Osteoblast (primary cell): Measurements from ENCODE around the gene ALMS1. TPM values are rescaled to one million over a fixed set of nuclear protein-coding genes. Genes with fewer than 3 reads are reported as not detected.
A peak's percentile ranks its signal among the peaks of the same experiment; 100 is the strongest.

Source experiments
- DNase-seq: peaks from one replicate; pipeline ENCODE4 v3.0.0; 2011; ENCODE audit warnings: low spot score, mixed read lengths; ENCODE audit not compliant: insufficient read length; ENCODE audit errors: missing footprints
- H2AFZ ChIP-seq: 2 replicates; pipeline ENCODE4 v1.6.0; 2011; ENCODE audit warnings: mild to moderate bottlenecking, low read length
- H3K27ac ChIP-seq: 2 replicates; pipeline ENCODE4 v1.5.1; 2011; ENCODE audit warnings: mild to moderate bottlenecking, low read depth, low read length, moderate library complexity
- H3K27me3 ChIP-seq: 2 replicates; pipeline ENCODE4 v1.6.0; 2012; ENCODE audit warnings: mild to moderate bottlenecking, control low read depth, inconsistent platforms, low read length, moderate library complexity; ENCODE audit not compliant: insufficient read depth
- H3K36me3 ChIP-seq: 2 replicates; pipeline ENCODE4 v1.5.1; 2011; ENCODE audit warnings: mild to moderate bottlenecking, low read length, control low read depth, moderate library complexity; ENCODE audit not compliant: insufficient read depth
- H3K4me1 ChIP-seq: 2 replicates; pipeline ENCODE4 v1.5.1; 2011; ENCODE audit warnings: mild to moderate bottlenecking, low read length, control low read depth, moderate library complexity; ENCODE audit not compliant: insufficient read depth
- H3K4me2 ChIP-seq: 2 replicates; pipeline ENCODE4 v1.6.0; 2011; ENCODE audit warnings: mild to moderate bottlenecking, low read length; ENCODE audit not compliant: insufficient read depth
- H3K4me3 ChIP-seq: fragments of 200-600 bp; sonication (generic); 3 replicates; pipeline ENCODE4 v1.5.1; 2012; ENCODE audit warnings: mild to moderate bottlenecking, low read length, inconsistent platforms; ENCODE audit not compliant: insufficient read depth
- H3K79me2 ChIP-seq: 2 replicates; pipeline ENCODE4 v1.6.0; 2012; ENCODE audit warnings: mild to moderate bottlenecking, low read length, control low read depth, inconsistent platforms; ENCODE audit not compliant: insufficient read depth
- H3K9me3 ChIP-seq: 2 replicates; pipeline ENCODE4 v1.5.1; 2011; ENCODE audit warnings: low read depth, low read length, control low read depth
- H4K20me1 ChIP-seq: 2 replicates; pipeline ENCODE4 v1.6.0; 2012; ENCODE audit warnings: mild to moderate bottlenecking, low read length, control low read depth; ENCODE audit not compliant: insufficient read depth
- total RNA-seq: library from RNA; depleted of rRNA; stranded (reverse); fragments of >200 nt; gene quantifications from 2 replicates; pipeline ENCODE4 v1.2.3, GENCODE V29; 2012
- TF ChIP-seq, protein P1 (sequence below): IDR thresholded peaks from 2 replicates; pipeline ENCODE4 v1.5.1; 2011; ENCODE audit warnings: mild to moderate bottlenecking, low read depth, low read length, moderate library complexity; ENCODE audit errors: extremely low read depth

ALMS1 gene
- total RNA-seq, 1 donor, result 22.1 TPM

- Histone ChIP-seq H3K9me3 (no peaks in the 10 kb centered on the region), H3K27me3 (no peaks in the 10 kb centered on the region), H4K20me1 (no peaks in the 10 kb centered on the region), H3K79me2 (no peaks in the 10 kb centered on the region), H3K4me3 (no peak overlapping the region), H3K4me1 (no peaks in the 10 kb centered on the region), H3K4me2 (no peak overlapping the region), H2AFZ (no peak overlapping the region), H3K36me3 (no peaks in the 10 kb centered on the region), H3K27ac (no peak overlapping the region)
- TF ChIP-seq, protein P1, sequence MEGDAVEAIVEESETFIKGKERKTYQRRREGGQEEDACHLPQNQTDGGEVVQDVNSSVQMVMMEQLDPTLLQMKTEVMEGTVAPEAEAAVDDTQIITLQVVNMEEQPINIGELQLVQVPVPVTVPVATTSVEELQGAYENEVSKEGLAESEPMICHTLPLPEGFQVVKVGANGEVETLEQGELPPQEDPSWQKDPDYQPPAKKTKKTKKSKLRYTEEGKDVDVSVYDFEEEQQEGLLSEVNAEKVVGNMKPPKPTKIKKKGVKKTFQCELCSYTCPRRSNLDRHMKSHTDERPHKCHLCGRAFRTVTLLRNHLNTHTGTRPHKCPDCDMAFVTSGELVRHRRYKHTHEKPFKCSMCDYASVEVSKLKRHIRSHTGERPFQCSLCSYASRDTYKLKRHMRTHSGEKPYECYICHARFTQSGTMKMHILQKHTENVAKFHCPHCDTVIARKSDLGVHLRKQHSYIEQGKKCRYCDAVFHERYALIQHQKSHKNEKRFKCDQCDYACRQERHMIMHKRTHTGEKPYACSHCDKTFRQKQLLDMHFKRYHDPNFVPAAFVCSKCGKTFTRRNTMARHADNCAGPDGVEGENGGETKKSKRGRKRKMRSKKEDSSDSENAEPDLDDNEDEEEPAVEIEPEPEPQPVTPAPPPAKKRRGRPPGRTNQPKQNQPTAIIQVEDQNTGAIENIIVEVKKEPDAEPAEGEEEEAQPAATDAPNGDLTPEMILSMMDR, result no peak
- peak; percentile 3 for DNase-seq
These were observed 266.1 kb downstream of the ALMS1 start for GRCh38 chr2:73651591-73652230.

- no peaks in the 10 kb centered on the region for H4K20me1 ChIP-seq
- no peak overlapping the region for H3K4me3 ChIP-seq
These were observed 266.7 kb downstream of the ALMS1 start for GRCh38 chr2:73652348-73652747.

DNA sequence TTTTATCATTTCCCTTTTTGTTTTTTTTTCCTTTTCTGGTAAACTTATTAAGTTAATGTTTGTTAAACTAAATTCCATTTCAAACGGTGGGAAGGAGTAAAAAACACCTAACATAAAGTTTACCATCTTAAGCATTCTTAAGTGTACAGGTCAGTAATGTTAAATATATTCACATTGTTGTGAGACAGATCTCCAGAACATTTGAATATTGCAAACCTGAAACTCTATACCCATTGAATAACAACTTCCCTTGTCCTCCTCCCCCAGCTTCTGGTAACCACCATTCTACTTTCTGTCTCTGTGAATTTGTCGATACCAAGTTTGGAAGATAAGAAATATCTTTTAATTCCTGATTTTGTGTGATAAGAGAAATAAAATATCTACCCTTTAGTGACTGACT is 268.5 kb downstream of the ALMS1 start:
- Histone ChIP-seq H3K4me1 (no peaks in the 10 kb centered on the region), H3K4me2 (no peak overlapping the region), H3K4me3 (no peak overlapping the region), H3K27me3 (no peaks in the 10 kb centered on the region), H3K9me3 (no peaks in the 10 kb centered on the region), H3K36me3 (no peaks in the 10 kb centered on the region), H2AFZ (no peak overlapping the region), H3K27ac (no peak overlapping the region), H3K79me2 (no peaks in the 10 kb centered on the region), H4K20me1 (no peaks in the 10 kb centered on the region)
- no peak for DNase-seq
- TF ChIP-seq, protein P1, result no peak

More at GRCh38 chr2:73652348-73652747, 266.7 kb downstream of the ALMS1 start:
- no peaks in the 10 kb centered on the region for H3K36me3 ChIP-seq
- H3K27ac ChIP-seq, result no peak overlapping the region
- no peaks in the 10 kb centered on the region for H3K9me3 ChIP-seq
- H3K4me1 ChIP-seq, result no peaks in the 10 kb centered on the region
- no peak for DNase-seq
- H3K4me2 ChIP-seq, result no peak overlapping the region
- H3K79me2 ChIP-seq, result no peaks in the 10 kb centered on the region
- TF ChIP-seq, protein P1, result no peak
- H3K27me3 ChIP-seq, result no peaks in the 10 kb centered on the region
- no peak overlapping the region for H2AFZ ChIP-seq

Other genes with a start within 250 kb of the ALMS1 start
- gene NOTO, start 183.3 kb upstream of the ALMS1 start, total RNA-seq, result not detected in 2 replicates
- gene SMYD5, start 171.6 kb upstream of the ALMS1 start, total RNA-seq, result 16.5 and 17.4 TPM in 2 replicates
- 11.2 and 15.9 TPM in 2 replicates for gene PRADC1, start 152.6 kb upstream of the ALMS1 start, total RNA-seq
- gene CCT7, start 151.5 kb upstream of the ALMS1 start, total RNA-seq, result 180 and 200 TPM in 2 replicates
- gene FBXO41, start 101.4 kb upstream of the ALMS1 start, total RNA-seq, result 0.29 and 0.36 TPM in 2 replicates
- not detected in 2 replicates for gene EGR4, start 92.3 kb upstream of the ALMS1 start, total RNA-seq